Heart left ventricle (tissue), 13 donors: ENCODE results near the gene DMPK.

Source experiments
- POLR2A ChIP-seq, 2 donors: fragments of 450-650 bp; IDR thresholded peaks; one replicate each; pipeline ENCODE4 v1.6.1; 2017; ENCODE audit warnings: antibody characterized with exemption in 2 of 2, mild to moderate bottlenecking in 2 of 2, moderate library complexity in 2 of 2
- TF ChIP-seq, protein P1 (sequence below), 12 donors: fragments of 200-600 bp; sonication (generic) in 4 of 12; IDR thresholded peaks; one replicate each; pipeline versions ENCODE4 v1.5.0 to v1.8.0; 2018 to 2022; ENCODE audit warnings: antibody characterized with exemption in 12 of 12, mild to moderate bottlenecking in 5 of 12
- donor health status: ischemic (EF 13 %, LVEDD 7.1; RV severe dilation, severe dysfunction).
- donor health status: DM: no; HTN: yes; CAD: no.
- donor health status: DM: no; HTN: no; CAD: no.
- donor health status: ischemic (EF 25% LVEDD 6.9; RV normal size, moderate dysfunction).
- donor health status: ischemic (EF 25% LVEDD 5.7; RV mildly dilated, moderate dysfunction).
- donor health status: ischemic (EF 35%, LVEDD 5.7; RV mildly dilated, moderate dysfunction).
- donor health status: nonischemic (EF 11% LVEDD 7.7; RV severe dilation, severe dysfunction).
- donor health status: DM: yes; HTN: yes; CAD: no.
- donor health status: PGD.
- donor health status: ischemic (EF 29% LVEDD 5.4; RV normal size, mild dysfunction).
- donor health status: nonischemic (EF 23%, LVEDD 6.1; RV moderate dilation, normal function).

DNA sequence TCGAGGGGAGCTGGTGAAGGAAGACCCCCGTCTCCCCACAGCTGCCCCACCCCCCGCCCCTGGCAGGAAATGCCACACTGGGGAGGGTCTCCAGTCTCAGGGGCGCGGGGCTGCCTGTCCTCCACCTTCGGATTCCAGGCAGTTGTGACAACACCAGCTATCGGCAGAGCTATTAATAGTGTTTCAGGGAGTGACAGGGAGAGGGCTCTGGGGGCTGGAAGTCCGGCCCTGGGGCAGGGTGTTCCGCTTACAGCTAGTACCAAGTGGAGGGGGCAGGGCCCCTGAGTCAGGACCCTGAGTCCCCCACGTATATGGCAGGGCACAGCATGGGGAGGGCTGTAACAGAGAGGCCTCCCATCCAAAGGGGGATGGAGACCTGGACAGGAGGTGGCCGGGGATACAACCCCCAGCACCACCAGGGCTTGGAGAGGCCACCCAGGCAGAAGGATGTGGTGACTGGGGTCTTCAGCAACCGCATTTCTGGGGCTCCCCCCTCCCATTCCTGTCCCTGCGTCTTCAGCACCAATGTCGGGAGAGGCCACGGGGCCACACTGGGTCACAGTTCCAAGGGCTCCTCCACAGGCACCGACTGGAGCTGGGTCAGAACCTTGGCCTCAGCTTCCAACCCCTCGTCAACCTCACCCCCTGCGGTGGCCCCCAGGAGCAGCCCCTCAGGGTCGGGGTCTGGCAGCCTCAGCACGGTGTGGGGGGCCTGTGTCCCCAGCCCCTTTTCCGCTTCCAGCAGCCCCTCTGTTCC, 17.2 kb downstream of the DMPK start:
- TF ChIP-seq, protein P1, sequence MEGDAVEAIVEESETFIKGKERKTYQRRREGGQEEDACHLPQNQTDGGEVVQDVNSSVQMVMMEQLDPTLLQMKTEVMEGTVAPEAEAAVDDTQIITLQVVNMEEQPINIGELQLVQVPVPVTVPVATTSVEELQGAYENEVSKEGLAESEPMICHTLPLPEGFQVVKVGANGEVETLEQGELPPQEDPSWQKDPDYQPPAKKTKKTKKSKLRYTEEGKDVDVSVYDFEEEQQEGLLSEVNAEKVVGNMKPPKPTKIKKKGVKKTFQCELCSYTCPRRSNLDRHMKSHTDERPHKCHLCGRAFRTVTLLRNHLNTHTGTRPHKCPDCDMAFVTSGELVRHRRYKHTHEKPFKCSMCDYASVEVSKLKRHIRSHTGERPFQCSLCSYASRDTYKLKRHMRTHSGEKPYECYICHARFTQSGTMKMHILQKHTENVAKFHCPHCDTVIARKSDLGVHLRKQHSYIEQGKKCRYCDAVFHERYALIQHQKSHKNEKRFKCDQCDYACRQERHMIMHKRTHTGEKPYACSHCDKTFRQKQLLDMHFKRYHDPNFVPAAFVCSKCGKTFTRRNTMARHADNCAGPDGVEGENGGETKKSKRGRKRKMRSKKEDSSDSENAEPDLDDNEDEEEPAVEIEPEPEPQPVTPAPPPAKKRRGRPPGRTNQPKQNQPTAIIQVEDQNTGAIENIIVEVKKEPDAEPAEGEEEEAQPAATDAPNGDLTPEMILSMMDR (IDR thresholded peaks at IDR 0.05): no peak
- TF ChIP-seq POLR2A (IDR thresholded peaks at IDR 0.05): peak; percentile 10 to 66
